KMS-11 (cell line): Measurements from ENCODE around the gene CNIH3.
A peak's percentile ranks its signal among the peaks of the same experiment; 100 is the strongest.

Source experiments
- H2AFZ ChIP-seq: fragments of 200-600 bp; sonication (generic); 2 replicates; pipeline ENCODE4 v1.6.1; 2016; ENCODE audit warnings: antibody characterized with exemption, mixed run types, low read depth
- H3K27ac ChIP-seq: fragments of 200-600 bp; sonication (generic); 2 replicates; pipeline ENCODE4 v1.6.1; 2016; ENCODE audit warnings: mild to moderate bottlenecking, mixed run types
- H3K27me3 ChIP-seq: fragments of 200-600 bp; sonication (generic); 2 replicates; pipeline ENCODE4 v1.6.1; 2017; ENCODE audit warnings: mild to moderate bottlenecking, low read depth, mixed run types, moderate library complexity; ENCODE audit not compliant: insufficient read depth
- H3K36me3 ChIP-seq: fragments of 200-600 bp; sonication (generic); 2 replicates; pipeline ENCODE4 v1.6.1; 2017; ENCODE audit warnings: mild to moderate bottlenecking, mixed run types; ENCODE audit not compliant: insufficient read depth
- H3K4me1 ChIP-seq: fragments of 200-600 bp; sonication (generic); 2 replicates; pipeline ENCODE4 v1.6.1; 2016; ENCODE audit warnings: mild to moderate bottlenecking, low read depth, mixed run types; ENCODE audit not compliant: poor library complexity, severe bottlenecking
- H3K4me2 ChIP-seq: fragments of 200-600 bp; sonication (generic); 2 replicates; pipeline ENCODE4 v1.7.0; 2016; ENCODE audit warnings: mild to moderate bottlenecking, mixed run types
- H3K4me3 ChIP-seq: fragments of 200-600 bp; sonication (generic); IDR thresholded peaks from 2 replicates; pipeline ENCODE4 v1.6.1; 2017; ENCODE audit warnings: low read depth, low read length, mixed read lengths; ENCODE audit not compliant: insufficient read depth
- H3K79me2 ChIP-seq: fragments of 200-600 bp; sonication (generic); 2 replicates; pipeline ENCODE4 v1.6.1; 2016; ENCODE audit warnings: low read depth, mixed run types; ENCODE audit not compliant: insufficient read depth
- H3K9ac ChIP-seq: fragments of 200-600 bp; sonication (generic); 2 replicates; pipeline ENCODE4 v1.6.1; 2016; ENCODE audit warnings: mild to moderate bottlenecking, mixed run types
- H4K20me1 ChIP-seq: fragments of 200-600 bp; sonication (generic); 2 replicates; pipeline ENCODE4 v1.6.1; 2016; ENCODE audit warnings: mild to moderate bottlenecking, mixed run types; ENCODE audit not compliant: insufficient read depth
- CTCF ChIP-seq: fragments of 200-600 bp; sonication (generic); conservative IDR thresholded peaks from 2 replicates; pipeline ENCODE4 v1.6.1; 2017; ENCODE audit warnings: low read depth, mild to moderate bottlenecking, antibody characterized with exemption, low read length, moderate library complexity, mixed read lengths

Gene CNIH3

DNA sequence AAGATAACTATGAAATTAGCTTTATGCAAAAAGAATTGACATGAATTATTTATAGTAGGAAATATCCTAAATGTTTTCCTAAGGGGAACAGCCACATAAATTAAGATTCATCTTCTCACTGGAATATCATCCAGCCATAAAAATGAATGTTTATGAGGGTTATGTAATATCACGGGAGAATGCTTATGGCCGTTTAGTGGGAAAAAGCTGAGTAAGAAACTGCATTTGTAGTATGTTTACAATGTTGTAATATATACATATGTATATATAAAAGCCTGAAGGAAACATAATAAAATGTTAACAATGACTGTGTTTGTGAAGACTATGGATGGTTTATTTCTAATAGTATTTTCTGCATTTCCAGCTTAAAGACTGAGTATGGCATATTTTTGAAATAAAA lies 161.1 kb downstream of the CNIH3 start:
- H3K4me3 ChIP-seq: no peak overlapping the region
- no peaks in the 10 kb centered on the region for H4K20me1 ChIP-seq
- H3K4me2 ChIP-seq: no peak overlapping the region
- no peaks in the 10 kb centered on the region for H3K79me2 ChIP-seq
- H3K4me1 ChIP-seq: peaks cover 28% of the 10 kb centered on the region
- no peak overlapping the region for H3K9ac ChIP-seq
- no peak for TF ChIP-seq CTCF
- H3K27me3 ChIP-seq: no peaks in the 10 kb centered on the region
- H3K36me3 ChIP-seq: no peaks in the 10 kb centered on the region
- H3K27ac ChIP-seq: no peak overlapping the region
- no peak overlapping the region for H2AFZ ChIP-seq

- no peak overlapping the region for H3K27ac ChIP-seq
- H3K27me3 ChIP-seq: no peaks in the 10 kb centered on the region
- no peak for TF ChIP-seq CTCF
- no peak overlapping the region for H3K9ac ChIP-seq
- H3K79me2 ChIP-seq: no peaks in the 10 kb centered on the region
- H3K36me3 ChIP-seq: no peaks in the 10 kb centered on the region
- H3K4me2 ChIP-seq: no peak overlapping the region
- no peak overlapping the region for H2AFZ ChIP-seq
- no peaks in the 10 kb centered on the region for H4K20me1 ChIP-seq
- no peak overlapping the region for H3K4me3 ChIP-seq
- H3K4me1 ChIP-seq: peaks cover 44% of the 10 kb centered on the region
These were observed 163.4 kb downstream of the CNIH3 start for GRCh38 chr1:224779536-224779935.

- no peak for TF ChIP-seq CTCF
- H3K27me3 ChIP-seq: no peaks in the 10 kb centered on the region
- no peaks in the 10 kb centered on the region for H3K79me2 ChIP-seq
- H4K20me1 ChIP-seq: no peaks in the 10 kb centered on the region
- H3K4me3 ChIP-seq: no peak overlapping the region
- no peak overlapping the region for H2AFZ ChIP-seq
- H3K36me3 ChIP-seq: no peaks in the 10 kb centered on the region
- peaks cover 50% of the 10 kb centered on the region for H3K4me1 ChIP-seq
- H3K9ac ChIP-seq: no peak overlapping the region
- no peak overlapping the region; the same call in 1 of the 2 replicates for H3K4me2 ChIP-seq
- H3K27ac ChIP-seq: no peak overlapping the region
These were observed 164.6 kb downstream of the CNIH3 start for GRCh38 chr1:224780736-224781135.

DNA sequence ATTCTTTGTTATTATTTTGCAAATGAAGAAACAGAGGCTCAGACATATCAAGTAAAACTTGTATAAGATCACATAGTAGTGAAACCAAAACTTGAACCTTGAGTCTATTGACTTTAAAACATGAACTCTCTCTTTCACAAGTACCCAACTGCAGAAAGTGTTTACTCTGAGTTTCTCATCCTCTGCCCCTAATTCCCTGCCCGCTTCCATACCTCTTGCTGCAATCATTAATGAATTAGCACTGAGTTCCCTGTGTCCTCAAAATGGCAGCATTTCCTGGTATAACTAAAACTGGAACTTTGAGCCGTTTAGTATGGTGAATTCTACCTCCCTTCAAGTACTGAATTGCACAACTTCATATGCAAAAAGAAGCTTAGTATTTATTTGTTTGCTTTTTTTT lies 165.7 kb downstream of the CNIH3 start:
- Histone ChIP-seq H3K27me3 (no peaks in the 10 kb centered on the region), H3K27ac (peak overlapping the region; percentile 11; the same call in 1 of the 2 replicates), H2AFZ (peak overlapping the region; percentile 18; the same call in 1 of the 2 replicates), H3K4me2 (peak overlapping the region; percentile 71), H3K79me2 (no peaks in the 10 kb centered on the region), H3K4me1 (peaks cover 58% of the 10 kb centered on the region), H4K20me1 (no peaks in the 10 kb centered on the region), H3K36me3 (no peaks in the 10 kb centered on the region), H3K9ac (no peak overlapping the region), H3K4me3 (peak overlapping the region; percentile 44)
- no peak for TF ChIP-seq CTCF
